Astrocyte (in vitro differentiated cells and primary cell): ENCODE results near the gene ATP6V0E1. TPM values are rescaled to one million over a fixed set of nuclear protein-coding genes. Genes with fewer than 3 reads are reported as not detected.

Source experiments
- DNase-seq: peaks from one replicate; pipeline ENCODE4 v3.0.0-alpha.2; 2010; ENCODE audit warnings: low read depth
- FAIRE-seq: peaks from 2 replicates; lab custom pipeline; 2011; peaks lifted over from hg19 to GRCh38; lab: Jason Lieb, UNC
- H2AFZ ChIP-seq: 2 replicates; pipeline ENCODE4 v1.6.0; 2012; ENCODE audit warnings: low read depth, low read length, inconsistent platforms
- H3K27ac ChIP-seq: 2 replicates; pipeline ENCODE4 v1.5.1; 2011; ENCODE audit warnings: low read depth, low read length, inconsistent platforms
- H3K27me3 ChIP-seq: 2 replicates; pipeline ENCODE4 v1.6.0; 2011; ENCODE audit warnings: low read length, inconsistent platforms; ENCODE audit not compliant: insufficient read depth
- H3K36me3 ChIP-seq: 2 replicates; pipeline ENCODE4 v1.5.1; 2011; ENCODE audit warnings: low read length, inconsistent platforms; ENCODE audit not compliant: insufficient read depth
- H3K4me1 ChIP-seq: 2 replicates; pipeline ENCODE4 v1.5.1; 2011; ENCODE audit warnings: low read length, inconsistent platforms; ENCODE audit not compliant: insufficient read depth
- H3K4me2 ChIP-seq: 2 replicates; pipeline ENCODE4 v1.6.0; 2012; ENCODE audit warnings: low read length, inconsistent platforms
- H3K4me3 ChIP-seq: 2 replicates; pipeline ENCODE4 v1.5.1; 2011; ENCODE audit warnings: low read depth, mild to moderate bottlenecking, low read length, inconsistent platforms; ENCODE audit not compliant: insufficient read depth
- H3K79me2 ChIP-seq: 2 replicates; pipeline ENCODE4 v1.6.0; 2012; ENCODE audit warnings: mild to moderate bottlenecking, low read length, inconsistent platforms; ENCODE audit not compliant: insufficient read depth
- H3K9ac ChIP-seq: 2 replicates; pipeline ENCODE4 v1.6.0; 2012; ENCODE audit warnings: mild to moderate bottlenecking, low read length, inconsistent platforms
- H3K9me3 ChIP-seq: 2 replicates; pipeline ENCODE4 v1.5.1; 2012; ENCODE audit warnings: low read depth, mild to moderate bottlenecking, low read length, inconsistent platforms; ENCODE audit not compliant: insufficient read depth
- H4K20me1 ChIP-seq: 2 replicates; pipeline ENCODE4 v1.6.0; 2012; ENCODE audit warnings: low read length, inconsistent platforms; ENCODE audit not compliant: insufficient read depth
- H3K27ac Mint-ChIP-seq: one replicate; pipeline ENCODE4 v1.8.0; 2021; ENCODE audit warnings: mild to moderate bottlenecking, mixed read lengths; ENCODE audit not compliant: unreplicated experiment
- H3K27me3 Mint-ChIP-seq: one replicate; pipeline ENCODE4 v1.8.0; 2021; ENCODE audit warnings: low read depth, mixed read lengths; ENCODE audit not compliant: unreplicated experiment
- H3K36me3 Mint-ChIP-seq: one replicate; pipeline ENCODE4 v1.8.0; 2021; ENCODE audit warnings: low read depth, mixed read lengths; ENCODE audit not compliant: unreplicated experiment
- H3K4me1 Mint-ChIP-seq: one replicate; pipeline ENCODE4 v1.8.0; 2021; ENCODE audit warnings: low read depth, mixed read lengths; ENCODE audit not compliant: unreplicated experiment
- H3K4me3 Mint-ChIP-seq: one replicate; pipeline ENCODE4 v1.8.0; 2021; ENCODE audit warnings: mild to moderate bottlenecking, moderate library complexity, mixed read lengths; ENCODE audit not compliant: unreplicated experiment
- H3K9me3 Mint-ChIP-seq: one replicate; pipeline ENCODE4 v1.8.0; 2021; ENCODE audit warnings: mild to moderate bottlenecking, mixed read lengths; ENCODE audit not compliant: unreplicated experiment
- CTCF ChIP-seq: IDR thresholded peaks from 2 replicates; pipeline ENCODE4 v1.5.1; 2011; ENCODE audit warnings: low read depth, mild to moderate bottlenecking, inconsistent platforms, low read length, moderate library complexity; ENCODE audit not compliant: insufficient read depth
- EZH2 ChIP-seq: IDR thresholded peaks from 2 replicates; pipeline ENCODE4 v1.6.1; 2012; ENCODE audit warnings: mild to moderate bottlenecking, low read length, inconsistent platforms; ENCODE audit not compliant: insufficient read depth
- total RNA-seq: library from RNA; stranded (reverse); gene quantifications from 2 replicates; pipeline ENCODE4 v1.2.1, GENCODE V29; 2021

Gene ATP6V0E1
- total RNA-seq, 1 donor from 2014 or later = 327 TPM

GRCh38 chr5:173001229-173001841, 17.8 kb downstream of the ATP6V0E1 start:
- H3K9ac ChIP-seq = no peak overlapping the region
- no peak overlapping the region for H3K27ac ChIP-seq
- no peaks in the 10 kb centered on the region for H3K9me3 Mint-ChIP-seq
- no peak overlapping the region for H3K4me2 ChIP-seq
- peaks cover 85% of the 10 kb centered on the region for H3K79me2 ChIP-seq
- no peaks in the 10 kb centered on the region for H3K27me3 Mint-ChIP-seq
- H3K4me1 ChIP-seq = no peaks in the 10 kb centered on the region
- H3K4me3 ChIP-seq = no peak overlapping the region
- no peak for TF ChIP-seq CTCF
- no peak for TF ChIP-seq EZH2
- no peak overlapping the region for H3K4me3 Mint-ChIP-seq
- H3K36me3 ChIP-seq = peaks cover 3% of the 10 kb centered on the region
- FAIRE-seq = no peak
- no peaks in the 10 kb centered on the region for H3K9me3 ChIP-seq
- H2AFZ ChIP-seq = no peak overlapping the region
- peaks cover 11% of the 10 kb centered on the region for H3K4me1 Mint-ChIP-seq
- DNase-seq = no peak
- H3K27me3 ChIP-seq = no peaks in the 10 kb centered on the region
- no peaks in the 10 kb centered on the region for H3K36me3 Mint-ChIP-seq
- no peak overlapping the region for H3K27ac Mint-ChIP-seq
- peaks cover 66% of the 10 kb centered on the region for H4K20me1 ChIP-seq

GRCh38 chr5:173003360-173003759, 19.8 kb downstream of the ATP6V0E1 start:
- Histone ChIP-seq H4K20me1 (peaks cover 82% of the 10 kb centered on the region), H3K4me1 (no peaks in the 10 kb centered on the region), H2AFZ (no peak overlapping the region), H3K27me3 (no peaks in the 10 kb centered on the region), H3K4me3 (no peak overlapping the region), H3K27ac (no peak overlapping the region), H3K36me3 (no peaks in the 10 kb centered on the region), H3K4me2 (no peak overlapping the region), H3K9me3 (no peaks in the 10 kb centered on the region), H3K79me2 (peaks cover 95% of the 10 kb centered on the region), H3K9ac (no peak overlapping the region)
- Mint-ChIP-seq H3K4me1 (peaks cover 19% of the 10 kb centered on the region), H3K9me3 (no peaks in the 10 kb centered on the region), H3K27ac (no peak overlapping the region), H3K4me3 (no peak overlapping the region), H3K27me3 (no peaks in the 10 kb centered on the region), H3K36me3 (no peaks in the 10 kb centered on the region)
- TF ChIP-seq CTCF = no peak
- no peak for FAIRE-seq
- DNase-seq = no peak

GRCh38 chr5:173004013-173004412, 20.4 kb downstream of the ATP6V0E1 start:
- no peak overlapping the region for H3K4me3 Mint-ChIP-seq
- H3K4me1 ChIP-seq = no peaks in the 10 kb centered on the region
- no peaks in the 10 kb centered on the region for H3K27me3 Mint-ChIP-seq
- no peaks in the 10 kb centered on the region for H3K36me3 ChIP-seq
- H3K9me3 ChIP-seq = no peaks in the 10 kb centered on the region
- no peak for FAIRE-seq
- H3K27ac Mint-ChIP-seq = no peak overlapping the region
- peaks cover 94% of the 10 kb centered on the region for H3K79me2 ChIP-seq
- H3K27me3 ChIP-seq = no peaks in the 10 kb centered on the region
- H3K4me3 ChIP-seq = no peak overlapping the region
- DNase-seq = no peak
- no peak for TF ChIP-seq EZH2
- TF ChIP-seq CTCF = no peak
- no peaks in the 10 kb centered on the region for H3K9me3 Mint-ChIP-seq
- H3K4me2 ChIP-seq = no peak overlapping the region
- H3K4me1 Mint-ChIP-seq = peaks cover 19% of the 10 kb centered on the region
- H2AFZ ChIP-seq = no peak overlapping the region
- H3K27ac ChIP-seq = no peak overlapping the region
- H3K36me3 Mint-ChIP-seq = no peaks in the 10 kb centered on the region
- peaks cover 81% of the 10 kb centered on the region for H4K20me1 ChIP-seq
- no peak overlapping the region for H3K9ac ChIP-seq
